ENCODE results near the gene SYT2. TPM values are rescaled to one million over a fixed set of nuclear protein-coding genes. Genes with fewer than 3 reads are reported as not detected.

Gene SYT2
- total and polyA plus RNA-seq, 11 donors, result 0.03 to 0.09 (median 0.06) TPM; not detected in 6

DNA sequence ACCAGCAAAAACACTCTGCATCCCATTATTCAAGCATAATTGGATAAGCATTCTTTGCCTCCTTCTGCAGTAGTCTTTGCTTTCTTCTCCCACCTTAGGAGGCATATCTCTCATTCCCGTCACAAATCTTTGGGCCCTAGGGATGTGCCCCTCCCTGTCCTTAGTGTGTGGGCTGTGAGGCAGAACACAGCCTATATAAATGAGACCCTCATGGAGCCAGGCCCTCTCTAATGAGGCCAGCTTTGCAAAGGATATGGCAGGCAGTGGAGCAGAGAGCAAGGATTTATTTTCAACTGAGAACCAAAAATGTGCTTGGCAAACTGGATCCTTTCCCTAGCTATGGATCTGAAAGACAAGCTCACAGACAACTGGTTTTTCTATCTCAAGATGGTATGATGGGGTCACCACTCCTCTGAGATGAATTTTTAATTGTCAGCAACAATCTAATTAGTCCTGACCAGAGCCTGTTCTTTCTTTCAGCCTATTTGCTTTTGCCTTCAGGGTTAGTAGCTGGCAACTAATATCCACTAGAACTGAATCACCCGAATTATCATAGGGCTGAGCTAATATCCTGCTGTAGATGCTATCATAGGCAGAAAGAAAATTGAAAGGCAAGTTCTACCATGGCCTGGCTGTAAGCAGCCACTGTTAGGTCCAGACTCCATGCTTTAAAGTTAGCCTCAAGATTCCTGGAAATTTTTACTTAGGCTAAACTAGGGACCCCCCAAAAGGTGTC, 134.2 kb downstream of the SYT2 start:
- no peak for TF ChIP-seq POLR2A (IDR thresholded peaks at IDR 0.05)
- TF ChIP-seq, protein P1, sequence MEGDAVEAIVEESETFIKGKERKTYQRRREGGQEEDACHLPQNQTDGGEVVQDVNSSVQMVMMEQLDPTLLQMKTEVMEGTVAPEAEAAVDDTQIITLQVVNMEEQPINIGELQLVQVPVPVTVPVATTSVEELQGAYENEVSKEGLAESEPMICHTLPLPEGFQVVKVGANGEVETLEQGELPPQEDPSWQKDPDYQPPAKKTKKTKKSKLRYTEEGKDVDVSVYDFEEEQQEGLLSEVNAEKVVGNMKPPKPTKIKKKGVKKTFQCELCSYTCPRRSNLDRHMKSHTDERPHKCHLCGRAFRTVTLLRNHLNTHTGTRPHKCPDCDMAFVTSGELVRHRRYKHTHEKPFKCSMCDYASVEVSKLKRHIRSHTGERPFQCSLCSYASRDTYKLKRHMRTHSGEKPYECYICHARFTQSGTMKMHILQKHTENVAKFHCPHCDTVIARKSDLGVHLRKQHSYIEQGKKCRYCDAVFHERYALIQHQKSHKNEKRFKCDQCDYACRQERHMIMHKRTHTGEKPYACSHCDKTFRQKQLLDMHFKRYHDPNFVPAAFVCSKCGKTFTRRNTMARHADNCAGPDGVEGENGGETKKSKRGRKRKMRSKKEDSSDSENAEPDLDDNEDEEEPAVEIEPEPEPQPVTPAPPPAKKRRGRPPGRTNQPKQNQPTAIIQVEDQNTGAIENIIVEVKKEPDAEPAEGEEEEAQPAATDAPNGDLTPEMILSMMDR (IDR thresholded peaks at IDR 0.05), result no peak
- WGBS, 4 donors, result 33 to 51% (median 41%) methylated on average over 2 of the region's 2 CpGs
- H3K27ac ChIP-seq, result peak overlapping the region in 11 of 12 donors; percentile 3 to 79 (median 43)
- H3K4me3 ChIP-seq, result no peak overlapping the region
- DNase-seq, result no peak
- intact Hi-C loops (cut with DNase I), result loop anchor here in 6 of 10 donors (10.0 kb wide), 4 partner anchors 61 to 231 kb away; partner anchors contain the start of genes PPP1R12B (in 1 of the 6), SYT2 (in 1 of the 6) and UBE2T (in 1 of the 6)
- no peaks in the 10 kb centered on the region for H3K9me3 ChIP-seq
- ATAC-seq, result no peak
- peaks cover 0 to 7% (median 0%) of the 10 kb centered on the region in 9 donors for H3K27me3 ChIP-seq
- peaks cover 0 to 65% (median 32%) of the 10 kb centered on the region in 9 donors for H3K36me3 ChIP-seq
- H3K4me1 ChIP-seq, result peaks cover 8 to 87% (median 56%) of the 10 kb centered on the region in 12 donors

DNA sequence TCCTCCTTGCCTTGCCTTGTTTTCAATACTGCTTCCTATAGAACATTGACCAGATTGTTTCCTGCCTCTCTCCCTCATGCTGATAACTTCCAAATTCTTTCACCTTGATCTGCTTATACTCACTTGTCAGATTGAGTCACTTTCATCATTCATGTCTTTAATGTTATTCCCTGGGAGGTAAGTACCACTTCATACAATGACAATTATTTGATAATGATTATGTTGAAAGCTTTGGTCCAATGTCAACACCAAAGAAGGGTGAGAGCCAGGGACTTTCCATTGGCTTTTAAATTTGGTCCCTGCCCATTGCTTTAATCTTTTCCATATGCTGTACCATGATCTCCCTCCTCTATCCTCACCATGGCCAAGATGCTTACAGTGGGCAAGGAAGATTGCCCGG, 137.4 kb downstream of the SYT2 start:
- intact Hi-C loops (cut with DNase I), result loop anchor here in 7 of 10 donors (5.0 to 10.0 kb wide), 5 partner anchors 58 to 228 kb away; partner anchors contain the start of genes PPP1R12B (in 1 of the 7), SYT2 (in 1 of the 7) and UBE2T (in 1 of the 7)
- DNase-seq (no peak), ATAC-seq (no peak)
- H3K9me3 ChIP-seq, result no peaks in the 10 kb centered on the region
- H3K27ac ChIP-seq, result peak overlapping the region in 1 of 12 donors; percentile 78
- no peak overlapping the region for H3K4me3 ChIP-seq
- H3K27me3 ChIP-seq, result peaks cover 0 to 2% (median 0%) of the 10 kb centered on the region in 9 donors
- no peak for TF ChIP-seq POLR2A (IDR thresholded peaks at IDR 0.05)
- TF ChIP-seq, protein P1 (IDR thresholded peaks at IDR 0.05), result no peak
- peaks cover 0 to 87% (median 41%) of the 10 kb centered on the region in 9 donors for H3K36me3 ChIP-seq
- H3K4me1 ChIP-seq, result peaks cover 2 to 81% (median 32%) of the 10 kb centered on the region in 12 donors
- WGBS, 4 donors, result 51 to 79% (median 69%) methylated on average over 1 of the region's 1 CpG

DNA sequence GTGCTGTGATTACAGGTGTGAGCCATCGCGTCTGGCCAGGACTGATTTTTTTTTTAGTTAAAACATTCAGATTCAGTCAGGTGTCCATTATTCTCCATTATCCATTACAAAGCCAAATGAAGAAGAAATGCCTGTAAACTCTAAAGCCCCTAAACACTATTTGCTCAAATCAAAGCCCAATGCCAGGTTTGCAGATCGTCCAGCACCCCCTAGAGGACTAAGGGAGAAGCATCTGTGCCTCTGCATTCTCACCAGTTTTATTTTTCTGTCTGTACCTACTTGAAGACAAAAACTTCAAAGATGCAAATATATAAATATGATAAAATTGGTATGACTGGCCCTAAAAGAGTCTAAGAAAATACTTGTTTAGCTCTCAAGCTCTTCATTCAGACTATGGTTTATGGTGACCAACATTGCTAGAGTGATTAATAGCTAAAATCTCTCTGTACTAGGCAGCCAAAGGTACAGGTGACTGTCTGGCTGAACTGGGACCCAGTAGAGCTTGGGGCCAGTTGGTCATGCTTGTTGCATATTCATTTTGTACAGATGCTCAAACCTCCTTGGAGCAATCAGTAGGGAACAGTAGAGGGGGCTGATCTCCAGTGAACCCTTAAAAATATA, 138.4 kb downstream of the SYT2 start:
- TF ChIP-seq POLR2A (IDR thresholded peaks at IDR 0.05), result no peak
- TF ChIP-seq, protein P1 (IDR thresholded peaks at IDR 0.05), result peak; percentile 54 to 85 (median 71)
- peak overlapping the region in 1 of 12 donors; percentile 78 for H3K27ac ChIP-seq
- DNase-seq, result no peak
- peaks cover 0 to 97% (median 51%) of the 10 kb centered on the region in 9 donors for H3K36me3 ChIP-seq
- no peaks in the 10 kb centered on the region for H3K9me3 ChIP-seq
- H3K4me1 ChIP-seq, result peaks cover 0 to 81% (median 29%) of the 10 kb centered on the region in 12 donors
- ATAC-seq, result no peak
- intact Hi-C loops (cut with DNase I), result loop anchor here in 7 of 10 donors (5.0 to 10.0 kb wide), 5 partner anchors 57 to 227 kb away; partner anchors contain the start of genes PPP1R12B (in 1 of the 7), SYT2 (in 1 of the 7) and UBE2T (in 1 of the 7)
- H3K4me3 ChIP-seq, result no peak overlapping the region
- no peaks in the 10 kb centered on the region for H3K27me3 ChIP-seq
- WGBS, 4 donors, result 52 to 62% (median 57%) methylated on average over 3 of the region's 3 CpGs

Data from heart left ventricle (tissue), 16 donors.